Measurements from ENCODE around the gene TMEM125. TPM values are rescaled to one million over a fixed set of nuclear protein-coding genes. Genes with fewer than 3 reads are reported as not detected.

The TMEM125 gene
- total RNA-seq, 1 donor from 2014 or later = 41.1 TPM

DNA sequence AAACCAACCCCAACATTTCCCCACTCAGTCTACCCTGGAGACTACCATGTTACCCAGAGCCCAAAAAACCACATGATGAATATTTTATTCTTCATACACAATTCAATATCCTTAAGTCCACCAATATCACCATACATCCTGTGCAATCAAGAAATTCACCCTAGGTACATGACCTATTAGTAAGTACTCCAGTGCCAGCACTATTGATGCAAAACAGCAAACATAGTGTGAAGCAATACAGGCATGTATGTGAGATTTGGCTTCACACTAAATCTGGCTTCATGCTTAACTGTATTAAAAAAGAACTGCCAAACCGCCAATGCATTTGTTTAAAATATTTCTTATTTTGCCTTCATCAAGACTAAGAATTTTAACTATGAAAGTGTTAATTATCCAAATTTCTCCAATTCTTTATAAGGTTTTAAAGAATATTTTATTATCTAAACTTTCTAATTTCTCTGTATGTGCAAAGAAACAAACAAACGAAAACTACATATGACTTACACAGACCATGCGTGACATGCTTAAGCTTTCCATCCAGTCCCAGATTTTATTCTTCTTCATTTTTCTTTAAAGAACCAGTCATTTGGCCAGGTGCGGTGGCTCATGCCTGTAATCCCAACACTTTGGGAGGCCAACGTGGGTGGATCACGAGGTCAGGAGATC is 22.4 kb upstream of the TMEM125 start:
- H3K4me3 Mint-ChIP-seq (ENCODE audit: low read depth) = no peak overlapping the region
- H3K4me1 Mint-ChIP-seq (ENCODE audit: low read depth) = peaks cover 4% of the 10 kb centered on the region
- H3K27ac Mint-ChIP-seq = no peak overlapping the region
- DNase-seq (ENCODE audit: low spot score, unreplicated experiment) = no peak
- TF ChIP-seq, protein P1, sequence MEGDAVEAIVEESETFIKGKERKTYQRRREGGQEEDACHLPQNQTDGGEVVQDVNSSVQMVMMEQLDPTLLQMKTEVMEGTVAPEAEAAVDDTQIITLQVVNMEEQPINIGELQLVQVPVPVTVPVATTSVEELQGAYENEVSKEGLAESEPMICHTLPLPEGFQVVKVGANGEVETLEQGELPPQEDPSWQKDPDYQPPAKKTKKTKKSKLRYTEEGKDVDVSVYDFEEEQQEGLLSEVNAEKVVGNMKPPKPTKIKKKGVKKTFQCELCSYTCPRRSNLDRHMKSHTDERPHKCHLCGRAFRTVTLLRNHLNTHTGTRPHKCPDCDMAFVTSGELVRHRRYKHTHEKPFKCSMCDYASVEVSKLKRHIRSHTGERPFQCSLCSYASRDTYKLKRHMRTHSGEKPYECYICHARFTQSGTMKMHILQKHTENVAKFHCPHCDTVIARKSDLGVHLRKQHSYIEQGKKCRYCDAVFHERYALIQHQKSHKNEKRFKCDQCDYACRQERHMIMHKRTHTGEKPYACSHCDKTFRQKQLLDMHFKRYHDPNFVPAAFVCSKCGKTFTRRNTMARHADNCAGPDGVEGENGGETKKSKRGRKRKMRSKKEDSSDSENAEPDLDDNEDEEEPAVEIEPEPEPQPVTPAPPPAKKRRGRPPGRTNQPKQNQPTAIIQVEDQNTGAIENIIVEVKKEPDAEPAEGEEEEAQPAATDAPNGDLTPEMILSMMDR (IDR thresholded peaks at IDR 0.05; ENCODE audit: unreplicated experiment) = no peak
- H3K36me3 Mint-ChIP-seq (ENCODE audit: insufficient read depth) = peaks cover 3% of the 10 kb centered on the region
- H3K9me3 Mint-ChIP-seq (ENCODE audit: low read depth) = peaks cover 27% of the 10 kb centered on the region
- H3K27me3 Mint-ChIP-seq = no peaks in the 10 kb centered on the region

DNA sequence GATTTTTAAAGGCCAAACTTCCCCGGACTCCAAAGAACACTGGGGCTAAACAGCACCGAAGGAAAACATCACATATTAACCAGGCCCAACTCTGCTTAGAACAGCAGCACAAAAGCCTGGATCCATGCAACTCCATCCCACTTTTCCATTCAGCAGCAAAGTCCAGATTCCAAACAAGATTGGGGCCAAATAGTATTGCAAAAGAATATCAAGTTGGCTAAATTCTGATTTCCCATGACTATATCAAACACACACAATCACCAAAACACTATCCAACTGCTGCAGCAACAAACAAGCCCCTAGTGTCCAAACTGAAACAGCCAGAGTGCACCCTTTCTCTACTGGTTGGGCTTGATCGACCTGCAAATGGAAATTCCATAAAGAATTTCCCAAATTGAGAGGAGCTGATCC is 19.4 kb upstream of the TMEM125 start:
- DNase-seq (ENCODE audit: low spot score, unreplicated experiment) = no peak

DNA sequence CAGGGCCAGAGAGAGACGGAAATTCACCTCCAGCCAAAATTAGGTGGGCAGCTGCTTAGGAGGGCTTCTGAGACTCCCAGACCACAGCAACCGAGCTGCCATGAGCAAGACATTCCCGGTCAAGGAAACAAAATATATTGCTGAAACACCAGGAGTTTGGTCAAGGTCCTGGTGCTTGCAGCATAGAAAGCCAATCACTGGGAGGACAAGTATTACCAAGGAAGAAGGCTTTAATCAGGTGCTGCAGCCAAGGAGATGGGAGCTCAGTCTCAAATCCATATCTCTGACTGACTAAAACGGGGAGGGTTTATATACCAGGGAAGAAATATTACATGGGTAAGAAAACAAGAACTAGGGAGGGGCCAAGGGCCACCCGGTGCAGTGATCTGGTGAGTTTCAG is 18.8 kb upstream of the TMEM125 start:
- H3K27ac Mint-ChIP-seq = no peak overlapping the region
- no peak for DNase-seq (ENCODE audit: low spot score, unreplicated experiment)

More for the DNA sequence above, 19.4 kb upstream of the TMEM125 start:
- TF ChIP-seq, protein P1 (IDR thresholded peaks at IDR 0.05; ENCODE audit: unreplicated experiment) = no peak
- Mint-ChIP-seq H3K9me3 (ENCODE audit: low read depth) (peaks cover 27% of the 10 kb centered on the region), H3K27me3 (peaks cover 7% of the 10 kb centered on the region), H3K4me3 (ENCODE audit: low read depth) (no peak overlapping the region), H3K27ac (no peak overlapping the region), H3K4me1 (ENCODE audit: low read depth) (no peaks in the 10 kb centered on the region), H3K36me3 (ENCODE audit: insufficient read depth) (peaks cover 3% of the 10 kb centered on the region)

DNA sequence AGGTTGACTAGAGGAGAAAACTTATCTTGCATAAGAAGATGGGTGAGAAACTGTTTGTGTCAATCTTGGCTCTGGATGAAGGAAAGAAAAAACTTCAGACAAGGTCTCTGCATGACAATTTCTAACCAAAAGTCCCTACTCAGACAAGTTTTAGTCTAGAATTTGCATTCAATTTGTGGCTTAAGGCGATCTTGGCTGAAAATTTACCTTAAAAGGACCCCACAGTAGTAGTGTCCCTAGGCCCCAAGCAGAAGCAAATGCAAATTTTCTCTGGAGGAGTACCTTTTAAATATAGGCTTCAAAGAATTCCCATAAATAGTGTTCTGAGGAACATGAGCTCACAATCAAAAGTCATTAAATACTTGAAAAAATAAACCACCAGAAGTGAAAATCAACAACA is 17.6 kb upstream of the TMEM125 start:
- Mint-ChIP-seq H3K27ac (no peak overlapping the region), H3K36me3 (ENCODE audit: insufficient read depth) (no peaks in the 10 kb centered on the region), H3K27me3 (peaks cover 7% of the 10 kb centered on the region), H3K4me1 (ENCODE audit: low read depth) (no peaks in the 10 kb centered on the region), H3K4me3 (ENCODE audit: low read depth) (no peak overlapping the region), H3K9me3 (ENCODE audit: low read depth) (peaks cover 13% of the 10 kb centered on the region)
- TF ChIP-seq, protein P1 (IDR thresholded peaks at IDR 0.05; ENCODE audit: unreplicated experiment) = no peak
- DNase-seq (ENCODE audit: low spot score, unreplicated experiment) = no peak

More for the DNA sequence above, 18.8 kb upstream of the TMEM125 start:
- Mint-ChIP-seq H3K4me3 (ENCODE audit: low read depth) (no peak overlapping the region), H3K4me1 (ENCODE audit: low read depth) (no peaks in the 10 kb centered on the region), H3K9me3 (ENCODE audit: low read depth) (peaks cover 23% of the 10 kb centered on the region), H3K36me3 (ENCODE audit: insufficient read depth) (peaks cover 3% of the 10 kb centered on the region), H3K27me3 (peaks cover 7% of the 10 kb centered on the region)
- TF ChIP-seq, protein P1 (IDR thresholded peaks at IDR 0.05; ENCODE audit: unreplicated experiment) = no peak

DNA sequence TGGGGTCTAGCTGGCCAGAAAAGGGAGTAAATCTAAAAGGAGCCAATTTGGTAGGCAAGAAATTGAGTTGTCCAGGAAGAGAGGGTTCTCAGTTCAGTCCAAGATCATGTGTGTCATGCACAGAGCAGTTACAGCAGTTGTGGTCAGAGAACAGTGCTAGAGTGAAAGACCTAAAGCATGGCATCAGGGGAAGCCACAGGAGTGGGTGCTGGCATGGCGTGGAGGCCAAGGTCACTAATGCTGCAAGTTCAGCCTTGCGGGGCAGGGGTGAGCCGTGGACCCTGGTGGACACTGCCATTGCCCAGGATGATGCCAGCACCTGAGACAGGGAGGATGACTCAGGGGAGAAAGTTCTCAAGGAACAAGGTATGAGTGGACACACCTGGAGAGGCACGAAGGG is 16.6 kb upstream of the TMEM125 start:
- Mint-ChIP-seq H3K27me3 (peaks cover 7% of the 10 kb centered on the region), H3K27ac (no peak overlapping the region), H3K36me3 (ENCODE audit: insufficient read depth) (peaks cover 3% of the 10 kb centered on the region), H3K9me3 (ENCODE audit: low read depth) (peaks cover 12% of the 10 kb centered on the region), H3K4me3 (ENCODE audit: low read depth) (no peak overlapping the region), H3K4me1 (ENCODE audit: low read depth) (no peaks in the 10 kb centered on the region)
- TF ChIP-seq, protein P1 (IDR thresholded peaks at IDR 0.05; ENCODE audit: unreplicated experiment) = no peak
- DNase-seq (ENCODE audit: low spot score, unreplicated experiment) = no peak
